HepG2 (cell line): ENCODE results near the gene C2orf15. TPM values are rescaled to one million over a fixed set of nuclear protein-coding genes. Genes with fewer than 3 reads are reported as not detected.
A peak's percentile ranks its signal among the peaks of the same experiment; 100 is the strongest.

Experiments used
- ATF1 ChIP-seq: IDR thresholded peaks from 2 replicates; pipeline ENCODE4 v1.6.1; 2016; ENCODE audit warnings: mild to moderate bottlenecking, control low read depth
- CBX2 ChIP-seq, 2 experiments: fragments of 200-600 bp in 1 of 2; sonication (generic); formaldehyde crosslinking in 1 of 2; IDR thresholded peaks; 2 replicates each; pipeline versions ENCODE4 v1.7.0 to v1.8.1; 2018 to 2022; ENCODE audit warnings: low read depth in 2 of 2, low read length in 1 of 2, mild to moderate bottlenecking in 1 of 2, missing genetic modification reagents in 1 of 2
- CCAR2 ChIP-seq: fragments of 200-400 bp; formaldehyde crosslinking; optimal IDR thresholded peaks from 2 replicates; pipeline ENCODE3; 2018; ENCODE audit warnings: low read depth, mild to moderate bottlenecking, low read length, moderate library complexity
- HNF4A ChIP-seq: sonication (generic); formaldehyde crosslinking; IDR thresholded peaks from 2 replicates; pipeline ENCODE4 v1.4.0; 2020; ENCODE audit warnings: missing genetic modification reagents
- HOXA5 ChIP-seq: sonication (generic); formaldehyde crosslinking; IDR thresholded peaks from 2 replicates; pipeline ENCODE4 v1.4.0; 2020; ENCODE audit warnings: missing genetic modification reagents
- KMT2A ChIP-seq: sonication (generic); formaldehyde crosslinking; IDR thresholded peaks from 2 replicates; pipeline ENCODE4 v1.4.0; 2020; ENCODE audit warnings: missing genetic modification reagents
- NR3C1 ChIP-seq: sonication (generic); formaldehyde crosslinking; IDR thresholded peaks from 2 replicates; pipeline ENCODE4 v1.4.0; 2020; ENCODE audit warnings: missing genetic modification reagents
- TMF1 ChIP-seq: sonication (generic); formaldehyde crosslinking; IDR thresholded peaks from 2 replicates; pipeline ENCODE4 v1.8.1; 2022; ENCODE audit warnings: low read depth, missing genetic modification reagents
- ZNF34 ChIP-seq: sonication (generic); formaldehyde crosslinking; IDR thresholded peaks from 2 replicates; pipeline ENCODE4 v1.4.0; 2020; ENCODE audit warnings: mild to moderate bottlenecking, missing genetic modification reagents, borderline replicate concordance
- ZNF510 ChIP-seq: sonication (generic); formaldehyde crosslinking; IDR thresholded peaks from 2 replicates; pipeline ENCODE4 v1.4.0; 2020; ENCODE audit warnings: low read depth, mild to moderate bottlenecking, missing genetic modification reagents
- ZNF713 ChIP-seq: sonication (generic); formaldehyde crosslinking; IDR thresholded peaks from 2 replicates; pipeline ENCODE4 v1.4.0; 2020; ENCODE audit warnings: mild to moderate bottlenecking, missing genetic modification reagents
- ZNF746 ChIP-seq: sonication (generic); formaldehyde crosslinking; IDR thresholded peaks from 2 replicates; pipeline ENCODE4 v1.8.0; 2022; ENCODE audit warnings: mild to moderate bottlenecking, missing genetic modification reagents
- ZNF780A ChIP-seq: sonication (generic); formaldehyde crosslinking; IDR thresholded peaks from 2 replicates; pipeline ENCODE4 v1.8.0; 2022; ENCODE audit warnings: mild to moderate bottlenecking, missing genetic modification reagents, moderate library complexity
- ZZZ3 ChIP-seq: sonication (generic); formaldehyde crosslinking; IDR thresholded peaks from 2 replicates; pipeline ENCODE4 v1.4.0; 2020; ENCODE audit warnings: missing genetic modification reagents, mild to moderate bottlenecking, borderline replicate concordance
- polyA plus RNA-seq, 8 experiments: library from polyadenylated mRNA; depleted of rRNA in 3 of 8; stranded (reverse) in 7 of 8; unstranded in 1 of 8; fragments of >200 nt; fragmentation: Illumina TruSeq in 4 of 8; extraction: Trizol in 4 of 8; gene quantifications; 2 replicates each; pipeline versions ENCODE4 v1.2.1 to v1.2.3, GENCODE V29; 2011 to 2016; ENCODE audit warnings: low read depth in 4 of 8, missing spikeins in 1 of 8, mixed read lengths in 1 of 8; ENCODE audit not compliant: insufficient read depth in 1 of 8
- total RNA-seq, 5 experiments: library from RNA; depleted of rRNA; stranded (reverse); fragments of >200 nt; fragmentation: Illumina TruSeq; extraction: Trizol; gene quantifications; 2 replicates each; pipeline ENCODE4 v1.2.3, GENCODE V29; 2016; ENCODE audit warnings: low read depth in 1 of 5
- TF ChIP-seq, protein P1 (sequence below): sonication (generic); formaldehyde crosslinking; IDR thresholded peaks from 2 replicates; pipeline ENCODE4 v1.8.1; 2022; ENCODE audit warnings: mild to moderate bottlenecking, missing genetic modification reagents
- TF ChIP-seq, protein P2 (sequence below): sonication (generic); formaldehyde crosslinking; IDR thresholded peaks from 2 replicates; pipeline ENCODE4 v1.8.0; 2022; ENCODE audit warnings: mild to moderate bottlenecking, missing genetic modification reagents, borderline replicate concordance
- TF ChIP-seq, protein P3 (sequence below): sonication (generic); formaldehyde crosslinking; IDR thresholded peaks from 2 replicates; pipeline ENCODE4 v1.4.0; 2020; ENCODE audit warnings: missing genetic modification reagents, borderline replicate concordance
- TF ChIP-seq, protein P4 (sequence below): sonication (generic); formaldehyde crosslinking; IDR thresholded peaks from 2 replicates; pipeline ENCODE4 v1.5.0; 2020; ENCODE audit warnings: mild to moderate bottlenecking, missing genetic modification reagents
- TF ChIP-seq, protein P5 (sequence below): sonication (generic); formaldehyde crosslinking; IDR thresholded peaks from 2 replicates; pipeline ENCODE4 v1.8.1; 2023; ENCODE audit warnings: missing genetic modification reagents, mild to moderate bottlenecking, borderline replicate concordance
- TF ChIP-seq, protein P6 (sequence below): sonication (generic); formaldehyde crosslinking; IDR thresholded peaks from 2 replicates; pipeline ENCODE4 v1.4.0; 2020; ENCODE audit warnings: missing genetic modification reagents

Gene C2orf15
- total and polyA plus RNA-seq, 2 of the 13 experiments (the other 11 are each of a cell fraction or from before 2014, with no cell fraction given): 5.5 to 8.3 TPM

DNA sequence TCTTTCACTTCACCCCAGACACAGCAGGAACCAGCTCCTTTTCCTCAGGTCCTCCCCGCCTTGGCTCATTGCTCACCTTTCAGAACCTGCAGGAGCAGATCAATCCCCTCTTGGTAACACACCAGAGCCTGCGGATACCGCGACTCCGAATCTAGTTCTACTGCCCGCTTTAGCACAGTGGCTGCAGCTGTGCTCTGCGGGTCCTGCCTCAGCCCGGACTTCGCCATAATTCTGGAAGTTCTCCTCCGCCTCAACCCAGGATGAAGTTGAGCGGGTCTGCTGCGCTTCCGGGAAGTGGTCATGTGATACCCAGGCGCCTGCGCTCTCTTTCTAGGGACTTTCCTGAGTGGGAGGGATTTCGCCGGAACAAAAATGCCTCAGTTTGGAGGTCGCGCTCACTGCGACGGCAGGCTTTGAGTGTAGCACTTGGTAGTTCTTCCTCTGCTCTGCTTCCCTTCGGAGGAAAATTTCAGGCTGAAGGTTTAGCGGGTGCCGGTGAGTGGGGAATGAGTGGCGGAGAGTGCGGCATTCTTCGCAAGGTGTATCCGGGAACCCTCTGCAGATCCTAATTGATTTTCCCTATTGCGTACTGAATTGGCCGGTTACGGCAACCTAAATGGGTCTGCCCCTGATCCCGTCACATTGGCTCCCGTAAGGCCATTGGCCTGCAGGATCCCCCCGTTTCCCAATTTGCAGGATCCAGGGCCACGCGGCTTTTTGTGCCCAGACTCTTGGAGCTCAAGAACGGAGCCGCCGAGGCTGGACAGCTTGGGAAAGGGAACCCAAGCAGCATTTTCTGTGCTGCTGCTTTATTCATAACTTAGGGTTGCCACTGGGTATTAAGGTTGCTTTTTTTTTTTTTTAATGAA lies 39.5 kb downstream of the C2orf15 start, which contains the start of the genes MITD1 and MRPL30 (continued):
- TF ChIP-seq, protein P1, sequence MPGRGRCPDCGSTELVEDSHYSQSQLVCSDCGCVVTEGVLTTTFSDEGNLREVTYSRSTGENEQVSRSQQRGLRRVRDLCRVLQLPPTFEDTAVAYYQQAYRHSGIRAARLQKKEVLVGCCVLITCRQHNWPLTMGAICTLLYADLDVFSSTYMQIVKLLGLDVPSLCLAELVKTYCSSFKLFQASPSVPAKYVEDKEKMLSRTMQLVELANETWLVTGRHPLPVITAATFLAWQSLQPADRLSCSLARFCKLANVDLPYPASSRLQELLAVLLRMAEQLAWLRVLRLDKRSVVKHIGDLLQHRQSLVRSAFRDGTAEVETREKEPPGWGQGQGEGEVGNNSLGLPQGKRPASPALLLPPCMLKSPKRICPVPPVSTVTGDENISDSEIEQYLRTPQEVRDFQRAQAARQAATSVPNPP (CRISPR knock-in tag): no peak; the same call in 1 of the 2 replicates
- TF ChIP-seq HNF4A (CRISPR knock-in tag) (peak; percentile 53), ZNF34 (no peak), ZNF713 (0 out of 2 replicates have a peak, but pooled peaks have one; percentile 71), ZNF746 (CRISPR knock-in tag) (no peak; the same call in 1 of the 2 replicates), NR3C1 (CRISPR knock-in tag) (no peak), TMF1 (CRISPR knock-in tag) (peak; percentile 43; the same call in 1 of the 2 replicates), ZNF780A (CRISPR knock-in tag) (peak; percentile 75; the same call in 1 of the 2 replicates), ATF1 (CRISPR knock-in tag) (peak; percentile 85), KMT2A (CRISPR knock-in tag) (peak; percentile 99), HOXA5 (CRISPR knock-in tag) (peak; percentile 88), ZZZ3 (CRISPR knock-in tag) (no peak; the same call in 1 of the 2 replicates), ZNF510 (CRISPR knock-in tag) (peak; percentile 85), CCAR2 (peak; percentile 94), CBX2 (IDR thresholded peaks at IDR 0.05; ENCODE audit: low read depth, low read length) (no peak; the same call in 1 of the 2 replicates), CBX2 (CRISPR knock-in tag; IDR thresholded peaks at IDR 0.05; ENCODE audit: low read depth) (no peak)
- TF ChIP-seq, protein P2, sequence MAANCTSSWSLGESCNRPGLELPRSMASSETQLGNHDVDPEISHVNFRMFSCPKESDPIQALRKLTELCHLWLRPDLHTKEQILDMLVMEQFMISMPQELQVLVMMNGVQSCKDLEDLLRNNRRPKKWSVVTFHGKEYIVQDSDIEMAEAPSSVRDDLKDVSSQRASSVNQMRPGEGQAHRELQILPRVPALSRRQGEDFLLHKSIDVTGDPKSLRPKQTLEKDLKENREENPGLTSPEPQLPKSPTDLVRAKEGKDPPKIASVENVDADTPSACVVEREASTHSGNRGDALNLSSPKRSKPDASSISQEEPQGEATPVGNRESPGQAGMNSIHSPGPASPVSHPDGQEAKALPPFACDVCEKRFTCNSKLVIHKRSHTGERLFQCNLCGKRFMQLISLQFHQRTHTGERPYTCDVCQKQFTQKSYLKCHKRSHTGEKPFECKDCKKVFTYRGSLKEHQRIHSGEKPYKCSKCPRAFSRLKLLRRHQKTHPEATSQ (CRISPR knock-in tag): peak; percentile 78; the same call in 1 of the 2 replicates
- TF ChIP-seq, protein P3, sequence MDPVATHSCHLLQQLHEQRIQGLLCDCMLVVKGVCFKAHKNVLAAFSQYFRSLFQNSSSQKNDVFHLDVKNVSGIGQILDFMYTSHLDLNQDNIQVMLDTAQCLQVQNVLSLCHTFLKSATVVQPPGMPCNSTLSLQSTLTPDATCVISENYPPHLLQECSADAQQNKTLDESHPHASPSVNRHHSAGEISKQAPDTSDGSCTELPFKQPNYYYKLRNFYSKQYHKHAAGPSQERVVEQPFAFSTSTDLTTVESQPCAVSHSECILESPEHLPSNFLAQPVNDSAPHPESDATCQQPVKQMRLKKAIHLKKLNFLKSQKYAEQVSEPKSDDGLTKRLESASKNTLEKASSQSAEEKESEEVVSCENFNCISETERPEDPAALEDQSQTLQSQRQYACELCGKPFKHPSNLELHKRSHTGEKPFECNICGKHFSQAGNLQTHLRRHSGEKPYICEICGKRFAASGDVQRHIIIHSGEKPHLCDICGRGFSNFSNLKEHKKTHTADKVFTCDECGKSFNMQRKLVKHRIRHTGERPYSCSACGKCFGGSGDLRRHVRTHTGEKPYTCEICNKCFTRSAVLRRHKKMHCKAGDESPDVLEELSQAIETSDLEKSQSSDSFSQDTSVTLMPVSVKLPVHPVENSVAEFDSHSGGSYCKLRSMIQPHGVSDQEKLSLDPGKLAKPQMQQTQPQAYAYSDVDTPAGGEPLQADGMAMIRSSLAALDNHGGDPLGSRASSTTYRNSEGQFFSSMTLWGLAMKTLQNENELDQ: peak; percentile 79; the same call in 1 of the 2 replicates
- TF ChIP-seq, protein P4, sequence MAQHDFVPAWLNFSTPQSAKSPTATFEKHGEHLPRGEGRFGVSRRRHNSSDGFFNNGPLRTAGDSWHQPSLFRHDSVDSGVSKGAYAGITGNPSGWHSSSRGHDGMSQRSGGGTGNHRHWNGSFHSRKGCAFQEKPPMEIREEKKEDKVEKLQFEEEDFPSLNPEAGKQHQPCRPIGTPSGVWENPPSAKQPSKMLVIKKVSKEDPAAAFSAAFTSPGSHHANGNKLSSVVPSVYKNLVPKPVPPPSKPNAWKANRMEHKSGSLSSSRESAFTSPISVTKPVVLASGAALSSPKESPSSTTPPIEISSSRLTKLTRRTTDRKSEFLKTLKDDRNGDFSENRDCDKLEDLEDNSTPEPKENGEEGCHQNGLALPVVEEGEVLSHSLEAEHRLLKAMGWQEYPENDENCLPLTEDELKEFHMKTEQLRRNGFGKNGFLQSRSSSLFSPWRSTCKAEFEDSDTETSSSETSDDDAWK (CRISPR knock-in tag): no peak
- TF ChIP-seq, protein P5, sequence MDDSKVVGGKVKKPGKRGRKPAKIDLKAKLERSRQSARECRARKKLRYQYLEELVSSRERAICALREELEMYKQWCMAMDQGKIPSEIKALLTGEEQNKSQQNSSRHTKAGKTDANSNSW (CRISPR knock-in tag): peak; percentile 93; the same call in 1 of the 2 replicates
- TF ChIP-seq, protein P6, sequence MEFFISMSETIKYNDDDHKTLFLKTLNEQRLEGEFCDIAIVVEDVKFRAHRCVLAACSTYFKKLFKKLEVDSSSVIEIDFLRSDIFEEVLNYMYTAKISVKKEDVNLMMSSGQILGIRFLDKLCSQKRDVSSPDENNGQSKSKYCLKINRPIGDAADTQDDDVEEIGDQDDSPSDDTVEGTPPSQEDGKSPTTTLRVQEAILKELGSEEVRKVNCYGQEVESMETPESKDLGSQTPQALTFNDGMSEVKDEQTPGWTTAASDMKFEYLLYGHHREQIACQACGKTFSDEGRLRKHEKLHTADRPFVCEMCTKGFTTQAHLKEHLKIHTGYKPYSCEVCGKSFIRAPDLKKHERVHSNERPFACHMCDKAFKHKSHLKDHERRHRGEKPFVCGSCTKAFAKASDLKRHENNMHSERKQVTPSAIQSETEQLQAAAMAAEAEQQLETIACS (CRISPR knock-in tag): peak; percentile 52; the same call in 1 of the 2 replicates
